H4 (cell line): ENCODE results near the gene ARHGAP6. TPM values are rescaled to one million over a fixed set of nuclear protein-coding genes. Genes with fewer than 3 reads are reported as not detected.
"Not testable (repeated sequence)": the region's sequence is repeated elsewhere in the genome, so short reads cannot be mapped to it uniquely, and the experiment has no call there.

Experiments
- DNase-seq: peaks from one replicate; pipeline ENCODE4 v3.0.0-alpha.2; 2015; ENCODE audit warnings: low spot score
- total RNA-seq: library from RNA; depleted of rRNA; stranded (reverse); fragments of >200 nt; shearing (Covaris generic); gene quantifications from 2 replicates; pipeline ENCODE4 v1.2.3, GENCODE V29; 2014

ARHGAP6 gene
- total RNA-seq, 1 experiment from 2014 or later = 0.14 TPM

- DNase-seq = no peak
Observed at GRCh38 chrX:11579636-11580600, 85.8 kb downstream of the ARHGAP6 start.

- not testable (repeated sequence) for DNase-seq
Observed at GRCh38 chrX:11578301-11578700, 87.4 kb downstream of the ARHGAP6 start.

GRCh38 chrX:11577603-11578002 is 88.1 kb downstream of the ARHGAP6 start:
- no peak for DNase-seq

- no peak for DNase-seq
Observed at GRCh38 chrX:11575332-11575731, 90.4 kb downstream of the ARHGAP6 start.

GRCh38 chrX:11567528-11568220 is 98.0 kb downstream of the ARHGAP6 start:
- DNase-seq = no peak

GRCh38 chrX:11566789-11567188 is 98.9 kb downstream of the ARHGAP6 start:
- no peak for DNase-seq

- DNase-seq = no peak
Observed at GRCh38 chrX:11566173-11566572, 99.5 kb downstream of the ARHGAP6 start.

- DNase-seq = no peak
Observed at GRCh38 chrX:11564546-11564945, 101.2 kb downstream of the ARHGAP6 start.

- no peak for DNase-seq
Observed at GRCh38 chrX:11562570-11562969, 103.2 kb downstream of the ARHGAP6 start.

GRCh38 chrX:11558972-11559371 is 106.7 kb downstream of the ARHGAP6 start:
- DNase-seq = peak; percentile 31

- DNase-seq = no peak
Observed at GRCh38 chrX:11557120-11557519, 108.6 kb downstream of the ARHGAP6 start.

- no peak for DNase-seq
Observed at GRCh38 chrX:11555759-11556158, 110.0 kb downstream of the ARHGAP6 start.

GRCh38 chrX:11553594-11553993 is 112.1 kb downstream of the ARHGAP6 start:
- DNase-seq = no peak

GRCh38 chrX:11551151-11551550 is 114.6 kb downstream of the ARHGAP6 start:
- no peak for DNase-seq

- DNase-seq = no peak
Observed at GRCh38 chrX:11546917-11547316, 118.8 kb downstream of the ARHGAP6 start.

GRCh38 chrX:11543249-11543648 is 122.5 kb downstream of the ARHGAP6 start:
- DNase-seq = peak; percentile 13

- DNase-seq = no peak
Observed at GRCh38 chrX:11541510-11541909, 124.2 kb downstream of the ARHGAP6 start.

- DNase-seq = no peak
Observed at GRCh38 chrX:11540532-11541377, 125.0 kb downstream of the ARHGAP6 start.

GRCh38 chrX:11537141-11537540 is 128.6 kb downstream of the ARHGAP6 start:
- no peak for DNase-seq

- no peak for DNase-seq
Observed at GRCh38 chrX:11535156-11535919, 130.4 kb downstream of the ARHGAP6 start.

GRCh38 chrX:11533199-11533651 is 132.5 kb downstream of the ARHGAP6 start:
- peak; percentile 74 for DNase-seq
